ENCODE results near the gene LCN1. TPM values are rescaled to one million over a fixed set of nuclear protein-coding genes. Genes with fewer than 3 reads are reported as not detected.
"Not testable (repeated sequence)": the region's sequence is repeated elsewhere in the genome, so short reads cannot be mapped to it uniquely, and the experiment has no call there.

The LCN1 gene
- total RNA-seq, 1 experiment from 2014 or later = not detected

DNA sequence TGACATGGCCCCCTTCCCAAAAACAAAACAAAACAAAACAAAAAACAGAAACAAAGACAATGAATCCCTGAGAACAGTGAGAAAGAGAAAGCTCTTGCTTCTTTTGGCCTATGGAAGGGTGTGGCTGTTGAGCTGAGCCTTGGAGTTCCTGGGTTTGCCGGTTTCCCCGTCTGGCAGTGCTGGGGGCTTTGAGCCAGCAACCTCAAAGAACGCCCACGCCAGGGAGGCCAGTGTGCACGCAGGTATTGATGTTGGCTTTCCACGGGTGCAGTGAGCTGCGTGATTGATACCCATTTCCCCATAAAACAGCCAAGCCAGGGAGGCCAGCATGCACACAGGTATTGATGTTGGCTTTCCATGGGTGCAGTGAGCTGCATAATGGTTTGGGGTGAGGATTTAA, 8.3 kb upstream of the LCN1 start:
- H3K4me3 ChIP-seq = no peak overlapping the region
- no peaks in the 10 kb centered on the region for H3K4me1 ChIP-seq (replicated peaks; ENCODE audit: insufficient read depth)
- no peak overlapping the region for H3K27ac ChIP-seq
- no peak overlapping the region for H3K4me2 ChIP-seq
- no peaks in the 10 kb centered on the region for H3K36me3 ChIP-seq (ENCODE audit: low read depth)
- CTCF ChIA-PET = no interaction called here
- no peak for DNase-seq
- intact Hi-C loops (cut with micrococcal nuclease; ENCODE audit: unreplicated experiment) = no loop called here
- no peaks in the 10 kb centered on the region for H4K20me1 ChIP-seq (ENCODE audit: insufficient read depth)
- no peaks in the 10 kb centered on the region for H3F3A ChIP-seq (ENCODE audit: insufficient read depth, low read depth)
- no TSS peak for BruUV-seq (replicated peaks)
- POLR2A ChIA-PET (ENCODE audit: unreplicated experiment) = no interaction called here
- H2AFZ ChIP-seq = no peak overlapping the region
- no peaks in the 10 kb centered on the region for H3K9me3 ChIP-seq (ENCODE audit: insufficient read depth, low read depth)
- no peak for TF ChIP-seq EZH2 (IDR thresholded peaks at IDR 0.05; ENCODE audit: low read depth)
- TF ChIP-seq, protein P1, sequence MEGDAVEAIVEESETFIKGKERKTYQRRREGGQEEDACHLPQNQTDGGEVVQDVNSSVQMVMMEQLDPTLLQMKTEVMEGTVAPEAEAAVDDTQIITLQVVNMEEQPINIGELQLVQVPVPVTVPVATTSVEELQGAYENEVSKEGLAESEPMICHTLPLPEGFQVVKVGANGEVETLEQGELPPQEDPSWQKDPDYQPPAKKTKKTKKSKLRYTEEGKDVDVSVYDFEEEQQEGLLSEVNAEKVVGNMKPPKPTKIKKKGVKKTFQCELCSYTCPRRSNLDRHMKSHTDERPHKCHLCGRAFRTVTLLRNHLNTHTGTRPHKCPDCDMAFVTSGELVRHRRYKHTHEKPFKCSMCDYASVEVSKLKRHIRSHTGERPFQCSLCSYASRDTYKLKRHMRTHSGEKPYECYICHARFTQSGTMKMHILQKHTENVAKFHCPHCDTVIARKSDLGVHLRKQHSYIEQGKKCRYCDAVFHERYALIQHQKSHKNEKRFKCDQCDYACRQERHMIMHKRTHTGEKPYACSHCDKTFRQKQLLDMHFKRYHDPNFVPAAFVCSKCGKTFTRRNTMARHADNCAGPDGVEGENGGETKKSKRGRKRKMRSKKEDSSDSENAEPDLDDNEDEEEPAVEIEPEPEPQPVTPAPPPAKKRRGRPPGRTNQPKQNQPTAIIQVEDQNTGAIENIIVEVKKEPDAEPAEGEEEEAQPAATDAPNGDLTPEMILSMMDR (conservative IDR thresholded peaks at IDR 0.05) = no peak
- H3K27me3 ChIP-seq (ENCODE audit: insufficient read depth, low read depth) = peaks cover 13% of the 10 kb centered on the region
- no peaks in the 10 kb centered on the region for H3K79me2 ChIP-seq (ENCODE audit: low read depth)
- no peaks in the 10 kb centered on the region for H3K9me2 ChIP-seq (ENCODE audit: insufficient read depth)

DNA sequence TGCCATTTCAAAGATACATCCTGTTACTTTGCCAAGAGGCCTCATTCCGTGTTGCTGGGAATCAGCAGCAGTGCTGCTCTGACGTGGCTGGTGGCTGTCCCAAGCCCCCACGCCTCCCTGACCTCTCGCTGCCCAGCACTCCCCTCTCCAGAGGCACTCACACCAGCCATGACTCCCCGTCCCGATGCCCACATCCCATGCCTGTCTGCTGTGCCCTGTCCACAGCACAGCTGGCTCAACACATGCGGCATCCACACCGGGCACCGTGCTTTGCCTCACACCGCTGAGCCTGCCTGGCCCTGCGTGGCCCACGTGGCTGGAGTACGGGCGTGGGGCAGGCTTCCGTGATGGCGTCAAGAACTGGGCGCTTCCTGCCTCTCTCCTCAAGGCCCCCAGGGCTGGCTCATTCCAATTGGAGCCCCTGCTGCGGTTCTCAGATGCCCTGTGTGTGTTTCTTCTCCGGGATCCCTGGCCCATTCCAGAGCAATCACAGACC, 7.8 kb upstream of the LCN1 start:
- Histone ChIP-seq H3K4me3 (no peak overlapping the region), H4K20me1 (ENCODE audit: insufficient read depth) (no peaks in the 10 kb centered on the region), H3K79me2 (ENCODE audit: low read depth) (no peaks in the 10 kb centered on the region), H3K4me2 (no peak overlapping the region), H3K9me2 (ENCODE audit: insufficient read depth) (no peaks in the 10 kb centered on the region), H3K9me3 (ENCODE audit: insufficient read depth, low read depth) (no peaks in the 10 kb centered on the region), H2AFZ (no peak overlapping the region), H3K27me3 (ENCODE audit: insufficient read depth, low read depth) (peaks cover 17% of the 10 kb centered on the region), H3K36me3 (ENCODE audit: low read depth) (no peaks in the 10 kb centered on the region), H3K27ac (no peak overlapping the region), H3F3A (ENCODE audit: insufficient read depth, low read depth) (no peaks in the 10 kb centered on the region), H3K4me1 (replicated peaks; ENCODE audit: insufficient read depth) (no peaks in the 10 kb centered on the region)
- no peak for TF ChIP-seq EZH2 (IDR thresholded peaks at IDR 0.05; ENCODE audit: low read depth)
- TF ChIP-seq, protein P1 (conservative IDR thresholded peaks at IDR 0.05) = no peak
- intact Hi-C loops (cut with micrococcal nuclease; ENCODE audit: unreplicated experiment) = no loop called here
- ChIA-PET CTCF (no interaction called here), POLR2A (ENCODE audit: unreplicated experiment) (no interaction called here)
- no peak for DNase-seq
- no TSS peak for BruUV-seq (replicated peaks)

DNA sequence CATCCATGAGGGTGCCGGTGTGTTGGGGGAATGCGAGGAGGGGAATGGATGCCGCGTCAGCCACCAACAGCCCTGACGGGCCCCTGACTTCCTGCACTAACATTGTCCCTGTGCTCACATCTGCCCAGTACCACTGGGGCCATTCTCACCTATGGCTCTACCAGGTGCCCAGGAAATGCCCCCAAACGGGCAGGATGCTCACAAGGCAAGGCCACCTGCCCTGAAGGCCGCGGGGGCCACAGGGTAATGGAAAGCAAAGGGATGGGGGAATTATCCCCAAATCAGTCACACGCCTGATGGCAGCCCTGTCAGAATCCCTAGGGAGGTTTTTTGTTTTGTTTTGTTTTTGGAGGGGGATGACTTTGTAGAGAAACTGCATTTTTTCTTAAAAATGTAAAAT, 7.3 kb upstream of the LCN1 start:
- H3K4me1 ChIP-seq (replicated peaks; ENCODE audit: insufficient read depth); H3K4me3 ChIP-seq; intact Hi-C loops (cut with micrococcal nuclease; ENCODE audit: unreplicated experiment); H3K36me3 ChIP-seq (ENCODE audit: low read depth); CTCF ChIA-PET; H3K9me3 ChIP-seq (ENCODE audit: insufficient read depth, low read depth); H3K4me2 ChIP-seq; H3K79me2 ChIP-seq (ENCODE audit: low read depth); DNase-seq; BruUV-seq (replicated peaks); H4K20me1 ChIP-seq (ENCODE audit: insufficient read depth); H3F3A ChIP-seq (ENCODE audit: insufficient read depth, low read depth); H3K27ac ChIP-seq; POLR2A ChIA-PET (ENCODE audit: unreplicated experiment); H3K9me2 ChIP-seq (ENCODE audit: insufficient read depth); H2AFZ ChIP-seq: not testable (repeated sequence)
- peaks cover 21% of the 10 kb centered on the region for H3K27me3 ChIP-seq (ENCODE audit: insufficient read depth, low read depth)

DNA sequence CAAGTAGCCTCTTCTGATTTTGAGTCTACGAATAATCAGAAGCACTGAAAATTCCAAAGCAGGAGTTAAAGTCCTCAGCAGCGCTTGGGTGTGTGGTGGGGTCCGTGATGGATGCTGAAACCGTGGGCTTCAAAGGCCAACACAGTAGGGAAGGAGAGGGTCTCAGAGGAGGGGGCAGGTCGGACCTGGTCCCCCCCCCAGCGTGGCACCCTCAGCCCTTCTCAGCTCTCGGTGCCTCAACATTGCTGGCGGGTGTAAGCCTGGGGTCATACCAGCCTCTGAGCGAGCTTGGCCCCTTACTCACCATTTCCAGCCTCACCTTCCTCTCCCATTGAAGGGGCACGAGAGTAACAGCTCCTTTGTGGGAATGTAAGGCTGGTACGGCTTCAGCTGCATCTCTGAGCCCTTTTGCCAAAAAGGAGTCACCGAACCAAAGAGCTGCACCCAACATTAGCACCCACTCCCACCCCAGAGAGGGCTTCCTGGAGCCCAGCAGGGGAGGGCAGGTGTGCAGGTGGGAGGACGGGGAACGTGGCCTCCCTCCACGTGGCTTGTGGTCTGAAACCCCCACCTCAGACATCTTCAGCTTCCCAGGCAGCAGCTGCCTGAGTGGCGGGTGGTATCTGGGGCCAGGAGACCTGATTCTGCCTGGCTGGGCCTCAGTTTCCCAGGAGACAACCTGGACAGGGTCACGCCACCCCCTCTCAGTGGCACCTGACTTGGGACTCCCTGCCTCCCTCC, 6.7 kb upstream of the LCN1 start:
- intact Hi-C loops (cut with micrococcal nuclease; ENCODE audit: unreplicated experiment) = no loop called here

More for the DNA sequence above, 6.7 kb upstream of the LCN1 start:
- Histone ChIP-seq H3K36me3 (ENCODE audit: low read depth) (no peaks in the 10 kb centered on the region), H3K4me2 (no peak overlapping the region), H3K9me3 (ENCODE audit: insufficient read depth, low read depth) (no peaks in the 10 kb centered on the region), H3K4me3 (no peak overlapping the region), H3K9me2 (ENCODE audit: insufficient read depth) (no peaks in the 10 kb centered on the region), H4K20me1 (ENCODE audit: insufficient read depth) (no peaks in the 10 kb centered on the region), H3K4me1 (replicated peaks; ENCODE audit: insufficient read depth) (no peaks in the 10 kb centered on the region), H3F3A (ENCODE audit: insufficient read depth, low read depth) (no peaks in the 10 kb centered on the region), H3K27ac (no peak overlapping the region), H3K27me3 (ENCODE audit: insufficient read depth, low read depth) (peaks cover 27% of the 10 kb centered on the region), H3K79me2 (ENCODE audit: low read depth) (no peaks in the 10 kb centered on the region), H2AFZ (no peak overlapping the region)
- TF ChIP-seq EZH2 (IDR thresholded peaks at IDR 0.05; ENCODE audit: low read depth) = no peak
- TF ChIP-seq, protein P1 (conservative IDR thresholded peaks at IDR 0.05) = no peak
- BruUV-seq (replicated peaks) = no TSS peak
- CTCF ChIA-PET = no interaction called here
- POLR2A ChIA-PET (ENCODE audit: unreplicated experiment) = interaction anchor here (0.7 kb wide), 1 partner anchor 123 kb away, joined by 3 read pairs; no protein-coding TSS in a partner anchor
- DNase-seq = no peak

Measured in PC-9 (cell line).